ENCODE results near the gene PPP1R14D.

PPP1R14D gene

DNA sequence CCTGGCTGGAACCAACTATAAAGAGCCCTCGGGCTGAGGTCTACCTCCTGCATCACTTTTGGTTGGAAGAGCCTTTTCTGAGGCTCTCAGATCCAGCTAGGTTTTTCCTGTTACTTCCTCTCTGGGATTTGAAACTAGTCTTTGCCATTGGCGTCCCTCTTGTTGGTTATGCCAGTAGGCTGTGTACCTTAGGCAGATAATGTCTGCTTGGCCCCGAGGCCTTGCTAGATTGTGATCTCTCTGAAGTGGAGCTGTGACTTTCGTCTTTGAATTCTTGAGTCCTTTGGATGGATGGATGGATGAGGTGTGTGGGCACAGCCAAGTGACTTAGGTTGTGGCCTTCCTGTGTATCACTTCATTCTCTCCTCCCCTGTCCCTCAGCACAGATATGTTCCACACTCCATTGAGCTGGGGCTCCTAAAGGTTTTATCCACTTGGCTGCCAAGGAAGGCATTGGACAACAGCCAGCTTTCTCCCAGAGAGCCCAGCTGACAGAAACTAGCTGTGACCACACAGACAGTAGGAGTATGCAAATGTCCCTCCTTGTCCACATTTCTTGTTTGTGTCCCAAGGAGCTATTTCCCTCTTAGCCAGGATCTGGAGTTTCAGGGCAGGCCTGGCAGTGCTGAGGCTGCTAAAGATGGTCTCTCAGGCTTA is 13.3 kb downstream of the PPP1R14D start:
- no peak for DNase-seq

DNA sequence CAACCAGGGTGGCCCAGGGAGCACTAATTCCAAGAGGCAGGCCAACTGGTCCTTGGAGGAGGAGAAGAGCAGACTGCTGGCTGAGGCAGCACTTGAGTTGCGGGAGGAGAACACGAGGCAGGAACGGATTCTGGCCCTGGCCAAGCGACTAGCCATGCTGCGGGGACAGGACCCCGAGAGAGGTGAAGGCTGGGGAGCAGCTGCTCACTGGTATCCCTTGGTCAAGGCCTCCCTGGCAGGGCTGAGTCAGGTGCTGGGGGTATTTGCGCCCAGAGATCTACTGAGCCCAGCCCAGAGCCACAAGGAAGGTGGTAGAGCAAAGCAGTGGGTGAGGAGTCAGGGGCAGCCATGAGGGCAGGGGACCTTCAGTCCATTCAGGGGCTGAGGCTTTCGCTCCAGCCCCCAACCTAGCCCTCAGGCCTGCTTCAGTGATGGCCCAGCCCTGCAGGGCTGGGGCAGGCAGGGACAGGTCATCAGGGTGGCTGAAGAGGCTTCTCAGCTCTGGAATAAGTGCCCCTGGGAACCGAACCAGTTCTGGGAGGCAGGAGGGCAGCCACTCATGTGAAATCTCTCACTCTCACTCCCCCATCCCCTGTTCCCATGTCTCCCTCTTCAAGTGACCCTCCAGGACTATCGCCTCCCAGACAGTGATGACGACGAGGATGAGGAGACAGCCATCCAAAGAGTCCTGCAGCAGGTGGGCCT is 15.6 kb downstream of the PPP1R14D start:
- no peak for DNase-seq

GRCh38 chr15:40808861-40809450 is 19.6 kb downstream of the PPP1R14D start:
- no peak for DNase-seq

DNA sequence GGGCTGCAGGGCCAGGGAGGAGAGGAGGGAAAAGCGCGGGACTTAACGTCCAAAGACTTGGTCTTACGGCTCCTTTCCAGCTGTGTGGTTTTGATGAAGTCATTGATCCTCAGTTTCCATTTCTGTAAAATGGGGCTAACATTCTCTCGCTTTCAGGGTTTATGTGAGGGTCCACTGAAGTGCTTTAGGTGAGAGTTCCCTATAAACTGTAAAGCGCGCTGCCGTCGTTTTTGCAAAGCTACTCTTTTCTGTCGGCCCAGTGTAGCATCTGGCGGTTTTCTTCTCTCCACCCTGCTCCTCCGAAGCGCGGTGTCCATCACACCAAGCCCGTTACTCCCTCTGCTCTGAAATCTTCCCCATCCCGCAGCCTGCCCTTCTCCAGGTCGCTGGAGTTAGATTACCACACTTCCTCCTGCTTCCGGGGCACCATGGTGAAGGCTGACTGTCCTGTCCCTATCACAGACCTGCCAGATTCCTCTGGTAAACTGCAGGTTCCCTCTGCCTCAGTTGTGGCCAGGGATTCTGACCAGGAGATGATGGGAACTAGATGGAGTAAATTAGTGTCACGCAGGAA is 20.5 kb downstream of the PPP1R14D start:
- DNase-seq, result no peak

GRCh38 chr15:40807028-40807887 is 21.2 kb downstream of the PPP1R14D start, which contains the start of the genes DNAJC17 and ZFYVE19:
Gene DNAJC17 (minus strand): TSS chr15:40807473. CDS start chr15:40807446, 27 bp downstream.
Gene ZFYVE19 (plus strand): TSS chr15:40807089. CDS start chr15:40807590, 501 bp downstream.
- DNase-seq, result peak; percentile 95

DNA sequence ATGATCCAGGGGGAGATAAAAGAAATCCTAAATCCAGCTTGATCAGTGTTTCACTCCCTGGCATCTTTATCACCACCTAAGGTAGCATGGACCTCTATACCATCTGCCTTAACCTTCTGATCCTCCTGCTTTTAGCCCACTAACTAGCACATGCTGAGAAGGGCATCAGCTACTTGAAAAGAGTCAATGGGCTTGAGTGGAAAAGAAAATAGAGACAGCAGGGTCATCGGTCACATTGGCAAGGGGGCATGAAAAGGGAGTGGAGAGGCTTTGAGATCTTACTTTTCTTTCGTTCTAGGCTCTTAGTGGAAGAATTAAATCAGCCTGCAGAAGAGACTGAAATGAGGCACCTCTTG is 21.9 kb downstream of the PPP1R14D start:
- DNase-seq, result no peak

GRCh38 chr15:40803688-40804087 is 24.8 kb downstream of the PPP1R14D start:
- DNase-seq, result no peak

GRCh38 chr15:40803076-40803475 is 25.4 kb downstream of the PPP1R14D start:
- DNase-seq, result no peak

GRCh38 chr15:40799523-40799922 is 29.0 kb downstream of the PPP1R14D start:
- DNase-seq, result no peak

DNA sequence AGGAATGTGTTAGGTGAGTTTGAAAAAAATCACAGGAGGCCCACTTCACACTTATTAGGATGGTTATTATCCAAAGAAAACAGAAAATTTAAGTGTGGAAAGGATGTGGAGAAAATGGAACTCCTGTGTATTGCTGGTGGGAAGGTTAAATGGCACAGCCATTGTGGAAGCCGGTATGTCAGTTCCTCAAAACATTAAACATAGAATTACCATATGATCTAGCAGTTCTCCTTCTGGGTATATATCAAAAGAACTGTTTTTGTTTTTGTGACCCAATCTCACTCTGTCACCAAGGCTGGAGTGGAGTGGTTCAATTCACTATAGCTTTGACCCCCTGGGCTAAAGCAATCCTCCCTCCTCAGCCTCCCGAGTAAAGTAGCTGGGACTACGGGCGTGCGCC is 32.0 kb downstream of the PPP1R14D start:
- DNase-seq, result no peak

GRCh38 chr15:40796041-40796440 is 32.5 kb downstream of the PPP1R14D start:
- no peak for DNase-seq

GRCh38 chr15:40793216-40793989 is 35.1 kb downstream of the PPP1R14D start:
- DNase-seq, result no peak

GRCh38 chr15:40792394-40792793 is 36.1 kb downstream of the PPP1R14D start:
- no peak for DNase-seq

DNA sequence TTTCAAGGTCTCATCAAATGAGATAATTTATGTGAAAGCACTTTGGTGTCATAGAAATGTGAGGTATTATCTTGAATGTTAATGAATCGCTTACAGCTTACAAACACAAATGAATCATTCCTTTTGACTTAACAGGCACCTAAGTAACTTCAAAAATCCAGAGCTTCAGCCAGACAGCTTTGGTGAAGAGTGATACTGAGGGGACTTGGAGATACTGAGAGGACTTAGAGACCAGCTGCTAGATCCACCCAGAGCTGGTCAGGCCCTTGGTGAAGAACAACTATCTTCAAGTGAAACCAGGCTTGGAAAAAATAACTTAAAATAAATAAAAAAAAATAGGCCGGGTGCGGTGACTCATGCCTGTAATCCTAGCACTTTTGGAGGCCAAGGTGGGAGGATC is 37.8 kb downstream of the PPP1R14D start:
- no peak for DNase-seq

DNA sequence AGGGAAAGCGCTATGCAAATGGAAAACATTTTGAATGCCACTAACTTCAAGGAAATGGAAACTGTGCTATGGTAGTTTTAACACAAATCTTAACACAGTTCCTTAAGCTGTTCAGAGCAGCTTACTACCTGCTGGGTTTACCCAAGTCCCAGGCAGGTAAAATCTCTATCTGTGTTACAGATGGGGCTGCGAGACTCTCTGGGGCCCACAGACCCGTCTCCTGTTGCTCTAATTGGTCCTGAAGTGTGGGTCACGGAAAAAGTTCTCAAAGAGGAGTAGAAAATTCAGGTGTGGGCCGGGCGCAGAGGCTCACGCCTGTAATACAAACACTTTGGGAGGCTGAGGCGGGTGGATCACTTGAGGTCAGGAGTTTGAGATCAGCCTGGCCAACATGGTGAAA is 38.5 kb downstream of the PPP1R14D start:
- DNase-seq, result no peak

DNA sequence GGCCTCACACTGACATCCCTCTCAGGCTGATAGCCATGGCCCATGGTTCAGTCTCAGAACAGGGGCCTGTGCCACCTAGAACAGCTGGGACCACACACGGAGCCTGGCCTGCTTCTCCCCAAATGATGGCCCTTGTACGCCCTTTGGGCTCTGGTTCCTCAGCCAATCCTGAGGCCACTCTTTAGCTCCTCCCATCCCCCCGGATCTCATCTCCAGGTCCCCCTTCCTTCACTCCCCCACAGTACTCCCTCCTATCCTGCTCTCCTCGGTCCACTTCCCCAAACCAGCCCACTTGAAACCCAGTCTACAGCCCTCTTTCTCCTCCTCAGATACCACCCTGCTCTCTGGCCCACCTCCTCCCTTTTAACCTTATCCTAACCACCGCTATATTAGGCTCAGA is 39.4 kb downstream of the PPP1R14D start:
- no peak for DNase-seq

DNA sequence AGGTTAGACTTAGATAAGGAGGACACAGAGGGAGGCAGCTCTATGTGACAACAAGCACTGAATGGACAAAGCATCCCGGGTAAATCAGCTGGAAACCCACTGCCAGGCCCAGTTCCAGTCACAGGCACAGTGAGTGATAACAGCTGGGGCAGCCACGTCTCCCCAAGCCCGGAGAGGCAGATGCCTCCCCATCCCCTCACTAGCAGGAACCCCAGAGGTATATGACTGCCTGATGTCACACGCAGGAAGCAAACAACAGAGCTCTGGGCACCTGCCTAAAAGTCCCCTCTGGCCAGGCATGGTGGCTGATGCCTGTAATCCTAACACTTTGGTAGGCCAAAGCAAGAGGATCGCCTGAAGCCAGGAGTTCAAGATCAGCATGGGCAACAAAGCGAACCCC is 40.5 kb downstream of the PPP1R14D start:
- no peak for DNase-seq

- DNase-seq, result peak in 1 of 2 donors; percentile 38
These were observed 41.1 kb downstream of the PPP1R14D start for GRCh38 chr15:40787344-40787841.

DNA sequence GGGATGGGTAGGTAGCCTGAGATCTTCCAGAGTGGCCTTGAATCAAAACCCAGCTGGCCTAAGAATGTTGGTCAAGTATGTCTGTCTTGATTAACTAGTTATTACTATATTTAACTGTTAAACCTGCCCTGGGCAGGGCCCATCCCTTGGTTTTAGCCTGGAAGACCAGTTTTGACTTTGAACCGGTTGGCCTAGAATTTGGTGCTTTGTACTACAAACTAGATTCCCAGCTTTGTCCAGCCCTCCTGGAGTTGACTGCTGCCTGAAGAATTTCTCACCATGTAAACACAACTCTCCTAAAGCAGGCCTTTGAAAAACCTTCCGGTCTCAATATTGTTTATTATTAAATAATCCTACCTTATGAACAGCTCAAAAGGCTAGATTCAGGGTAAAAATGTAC is 42.7 kb downstream of the PPP1R14D start:
- no peak for DNase-seq

GRCh38 chr15:40785164-40785563 is 43.3 kb downstream of the PPP1R14D start:
- no peak for DNase-seq

DNA sequence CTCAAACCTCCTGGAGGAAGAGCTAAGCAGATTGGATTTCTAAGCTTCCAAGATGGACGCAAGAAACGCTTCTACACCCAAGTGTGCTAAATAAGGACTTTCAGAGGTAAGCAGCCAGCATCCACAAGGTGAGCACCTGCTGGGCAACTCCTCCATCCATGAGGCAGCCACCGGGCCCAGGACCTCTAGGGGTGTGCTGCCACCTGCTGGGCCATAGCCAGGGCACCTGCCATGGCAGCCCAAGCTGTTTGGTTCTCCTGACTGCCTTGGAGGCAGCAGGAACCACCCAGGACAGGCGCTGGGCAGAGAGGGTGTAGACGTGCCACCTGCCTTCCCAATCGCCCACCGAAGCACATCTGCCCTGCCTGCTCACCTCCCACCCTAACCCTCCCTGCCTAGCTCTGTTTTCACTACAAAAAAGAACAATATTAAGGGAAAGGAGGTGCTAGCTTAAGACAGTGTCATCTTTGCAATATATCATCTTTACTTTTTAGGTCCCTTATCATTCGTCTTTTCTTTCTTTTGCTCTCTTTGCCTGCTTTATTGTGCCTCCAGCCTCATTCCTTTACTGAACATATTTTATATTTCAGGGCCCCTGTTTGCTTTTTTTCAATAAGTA is 45.8 kb downstream of the PPP1R14D start:
- peak; percentile 81 to 82 for DNase-seq

Measured in CD4-positive, alpha-beta T cell treated with Interleukin-1 beta for 1 hour (primary cell).